Immature natural killer cell (primary cell): ENCODE results near the gene JAG2. TPM values are rescaled to one million over a fixed set of nuclear protein-coding genes. Genes with fewer than 3 reads are reported as not detected.

Experiments used
- polyA plus RNA-seq, 3 donors: library from polyadenylated mRNA; unstranded; fragments of 300-500 nt; fragmentation: Illumina TruSeq; gene quantifications; one replicate each; pipeline ENCODE4 v1.2.3, GENCODE V29; 2021

Gene JAG2
- polyA plus RNA-seq, 3 donors from 2014 or later = 0.17 to 0.39 TPM; not detected in 1

Other genes with a start within 250 kb of the JAG2 start
- gene PLD4, start 243.9 kb downstream of the JAG2 start, polyA plus RNA-seq = 10 to 100 TPM in 2 of 3 donors, 1 to 10 TPM in 1; 2.3 to 49.3 (median 19.7) TPM
- gene AHNAK2, start 190.4 kb downstream of the JAG2 start, polyA plus RNA-seq = not detected
- gene CLBA1, start 183.0 kb downstream of the JAG2 start, polyA plus RNA-seq = under 1 TPM in 2 of 3 donors, not detected in 1; 0.37 to 0.57 TPM
- 10 to 100 TPM; 14.5 to 18.3 (median 14.6) TPM for gene CDCA4, start 147.7 kb downstream of the JAG2 start, polyA plus RNA-seq
- 10 to 100 TPM in 1 of 3 donors, 1 to 10 TPM in 2; 5.8 to 25.6 (median 8.4) TPM for gene GPR132, start 103.3 kb downstream of the JAG2 start, polyA plus RNA-seq
- 10 to 100 TPM; 21.9 to 29.7 (median 27.3) TPM for gene NUDT14, start 12.5 kb upstream of the JAG2 start, polyA plus RNA-seq
- gene BTBD6, start 79.8 kb upstream of the JAG2 start, polyA plus RNA-seq = 10 to 100 TPM in 2 of 3 donors, 1 to 10 TPM in 1; 3.7 to 13.3 (median 13.1) TPM
- 10 to 100 TPM in 1 of 3 donors, 1 to 10 TPM in 2; 2.9 to 11.0 (median 8.0) TPM for gene BRF1, start 132.2 kb upstream of the JAG2 start, polyA plus RNA-seq
- gene PACS2, start 146.0 kb upstream of the JAG2 start, polyA plus RNA-seq = 1 to 10 TPM; 2.0 to 3.3 (median 2.7) TPM
- 1 to 10 TPM in 1 of 3 donors, under 1 TPM in 2; 0.52 to 1.0 (median 0.79) TPM for gene TEX22, start 229.8 kb upstream of the JAG2 start, polyA plus RNA-seq